Measurements from ENCODE around the gene ARID3B. TPM values are rescaled to one million over a fixed set of nuclear protein-coding genes. Genes with fewer than 3 reads are reported as not detected.

ARID3B gene
- total and polyA plus RNA-seq, 2 of the 13 experiments (the other 11 are each of a cell fraction or from before 2014, with no cell fraction given): 5.3 to 12.8 TPM

DNA sequence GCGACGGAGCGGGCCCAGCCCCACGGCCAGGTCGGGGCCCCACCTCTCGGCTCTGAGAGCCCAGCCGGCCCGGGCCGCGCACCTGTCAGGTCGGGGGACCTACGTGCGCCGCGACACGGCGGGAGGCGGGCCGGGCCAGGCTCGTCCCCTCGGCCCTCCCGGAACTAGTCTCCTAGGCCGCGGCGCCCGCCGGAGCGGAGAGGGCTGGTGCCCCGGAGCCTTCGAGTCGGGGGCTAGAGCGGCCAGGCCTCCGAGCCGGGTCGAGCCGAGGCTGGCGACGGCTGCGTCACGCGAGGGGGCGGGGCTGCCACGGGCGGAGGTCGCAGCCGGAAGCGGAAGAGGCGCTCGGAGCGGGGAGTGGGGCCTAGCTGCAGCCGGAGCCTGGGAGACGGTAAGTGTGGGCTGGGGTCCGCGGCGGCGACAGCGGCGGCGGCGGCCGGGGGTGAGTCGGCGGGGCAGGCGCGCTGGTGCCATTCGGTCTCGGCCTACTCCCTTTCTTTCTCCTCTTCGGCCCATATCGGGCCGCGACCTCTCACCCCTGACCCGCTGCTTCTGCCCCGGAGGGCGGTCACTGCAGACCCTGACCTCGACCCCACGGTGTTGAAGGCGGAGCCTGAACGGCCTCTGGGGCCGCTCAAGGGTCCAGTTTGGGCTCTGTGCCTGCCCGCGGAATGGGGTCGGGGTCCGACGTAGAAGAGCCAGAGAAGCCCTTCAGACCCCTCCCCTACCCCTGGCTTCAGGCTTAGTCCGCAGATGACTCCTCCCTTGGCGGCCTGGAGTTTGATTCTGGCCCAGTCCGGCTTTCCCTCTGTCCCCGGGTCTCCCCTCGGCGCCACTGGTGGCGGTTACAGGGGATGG, 74.7 kb downstream of the ARID3B start, which contains the start of gene CLK3 (continued):
- TF ChIP-seq ZNF280D (CRISPR knock-in tag; IDR thresholded peaks at IDR 0.05): no peak
- TF ChIP-seq, protein P1, sequence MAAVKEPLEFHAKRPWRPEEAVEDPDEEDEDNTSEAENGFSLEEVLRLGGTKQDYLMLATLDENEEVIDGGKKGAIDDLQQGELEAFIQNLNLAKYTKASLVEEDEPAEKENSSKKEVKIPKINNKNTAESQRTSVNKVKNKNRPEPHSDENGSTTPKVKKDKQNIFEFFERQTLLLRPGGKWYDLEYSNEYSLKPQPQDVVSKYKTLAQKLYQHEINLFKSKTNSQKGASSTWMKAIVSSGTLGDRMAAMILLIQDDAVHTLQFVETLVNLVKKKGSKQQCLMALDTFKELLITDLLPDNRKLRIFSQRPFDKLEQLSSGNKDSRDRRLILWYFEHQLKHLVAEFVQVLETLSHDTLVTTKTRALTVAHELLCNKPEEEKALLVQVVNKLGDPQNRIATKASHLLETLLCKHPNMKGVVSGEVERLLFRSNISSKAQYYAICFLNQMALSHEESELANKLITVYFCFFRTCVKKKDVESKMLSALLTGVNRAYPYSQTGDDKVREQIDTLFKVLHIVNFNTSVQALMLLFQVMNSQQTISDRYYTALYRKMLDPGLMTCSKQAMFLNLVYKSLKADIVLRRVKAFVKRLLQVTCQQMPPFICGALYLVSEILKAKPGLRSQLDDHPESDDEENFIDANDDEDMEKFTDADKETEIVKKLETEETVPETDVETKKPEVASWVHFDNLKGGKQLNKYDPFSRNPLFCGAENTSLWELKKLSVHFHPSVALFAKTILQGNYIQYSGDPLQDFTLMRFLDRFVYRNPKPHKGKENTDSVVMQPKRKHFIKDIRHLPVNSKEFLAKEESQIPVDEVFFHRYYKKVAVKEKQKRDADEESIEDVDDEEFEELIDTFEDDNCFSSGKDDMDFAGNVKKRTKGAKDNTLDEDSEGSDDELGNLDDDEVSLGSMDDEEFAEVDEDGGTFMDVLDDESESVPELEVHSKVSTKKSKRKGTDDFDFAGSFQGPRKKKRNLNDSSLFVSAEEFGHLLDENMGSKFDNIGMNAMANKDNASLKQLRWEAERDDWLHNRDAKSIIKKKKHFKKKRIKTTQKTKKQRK (IDR thresholded peaks at IDR 0.05; ENCODE audit: low read length): no peak
- TF ChIP-seq RNF2 (conservative IDR thresholded peaks at IDR 0.05; ENCODE audit: low read depth): 0 out of 2 replicates have a peak, but pooled peaks have one; percentile 69
- TF ChIP-seq, protein P2, sequence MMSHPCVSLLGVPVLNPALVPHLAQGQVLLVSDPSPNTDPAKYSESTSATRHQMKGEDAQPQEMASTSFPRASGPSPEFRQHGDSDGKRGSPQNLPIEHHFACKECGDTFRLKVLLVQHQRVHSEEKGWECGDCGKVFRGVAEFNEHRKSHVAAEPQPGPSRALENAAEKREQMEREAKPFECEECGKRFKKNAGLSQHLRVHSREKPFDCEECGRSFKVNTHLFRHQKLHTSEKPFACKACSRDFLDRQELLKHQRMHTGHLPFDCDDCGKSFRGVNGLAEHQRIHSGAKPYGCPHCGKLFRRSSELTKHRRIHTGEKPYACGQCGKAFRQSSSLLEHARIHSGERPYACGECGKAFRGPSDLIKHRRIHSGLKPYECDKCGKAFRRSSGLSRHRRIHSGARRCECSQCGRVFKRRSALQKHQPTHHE (CRISPR knock-in tag; IDR thresholded peaks at IDR 0.05; ENCODE audit: borderline replicate concordance): no peak
- peak; percentile 90 for TF ChIP-seq ZNF446 (CRISPR knock-in tag; IDR thresholded peaks at IDR 0.05)
- TF ChIP-seq IKZF4 (CRISPR knock-in tag; IDR thresholded peaks at IDR 0.05; ENCODE audit: borderline replicate concordance, low read depth, not compliant biosample characterization): no peak
- TF ChIP-seq PAWR (CRISPR knock-in tag; IDR thresholded peaks at IDR 0.05; ENCODE audit: borderline replicate concordance): 0 out of 2 replicates have a peak, but pooled peaks have one; percentile 74
- peak; percentile 25; the same call in 1 of the 2 replicates for TF ChIP-seq ZFP36L1 (CRISPR knock-in tag; IDR thresholded peaks at IDR 0.05)
- peak; percentile 84 for TF ChIP-seq HNRNPK (IDR thresholded peaks at IDR 0.05; ENCODE audit: low read depth, low read length, poor library complexity, severe bottlenecking)
- TF ChIP-seq TBX3 (IDR thresholded peaks at IDR 0.05; ENCODE audit: borderline replicate concordance): no peak
- TF ChIP-seq, protein P3, sequence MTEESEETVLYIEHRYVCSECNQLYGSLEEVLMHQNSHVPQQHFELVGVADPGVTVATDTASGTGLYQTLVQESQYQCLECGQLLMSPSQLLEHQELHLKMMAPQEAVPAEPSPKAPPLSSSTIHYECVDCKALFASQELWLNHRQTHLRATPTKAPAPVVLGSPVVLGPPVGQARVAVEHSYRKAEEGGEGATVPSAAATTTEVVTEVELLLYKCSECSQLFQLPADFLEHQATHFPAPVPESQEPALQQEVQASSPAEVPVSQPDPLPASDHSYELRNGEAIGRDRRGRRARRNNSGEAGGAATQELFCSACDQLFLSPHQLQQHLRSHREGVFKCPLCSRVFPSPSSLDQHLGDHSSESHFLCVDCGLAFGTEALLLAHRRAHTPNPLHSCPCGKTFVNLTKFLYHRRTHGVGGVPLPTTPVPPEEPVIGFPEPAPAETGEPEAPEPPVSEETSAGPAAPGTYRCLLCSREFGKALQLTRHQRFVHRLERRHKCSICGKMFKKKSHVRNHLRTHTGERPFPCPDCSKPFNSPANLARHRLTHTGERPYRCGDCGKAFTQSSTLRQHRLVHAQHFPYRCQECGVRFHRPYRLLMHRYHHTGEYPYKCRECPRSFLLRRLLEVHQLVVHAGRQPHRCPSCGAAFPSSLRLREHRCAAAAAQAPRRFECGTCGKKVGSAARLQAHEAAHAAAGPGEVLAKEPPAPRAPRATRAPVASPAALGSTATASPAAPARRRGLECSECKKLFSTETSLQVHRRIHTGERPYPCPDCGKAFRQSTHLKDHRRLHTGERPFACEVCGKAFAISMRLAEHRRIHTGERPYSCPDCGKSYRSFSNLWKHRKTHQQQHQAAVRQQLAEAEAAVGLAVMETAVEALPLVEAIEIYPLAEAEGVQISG (CRISPR knock-in tag; IDR thresholded peaks at IDR 0.05): peak; percentile 100
- no peak for TF ChIP-seq CENPX (CRISPR knock-in tag; IDR thresholded peaks at IDR 0.05)
- TF ChIP-seq PITX1 (CRISPR knock-in tag; IDR thresholded peaks at IDR 0.05): no peak; the same call in 1 of the 2 replicates
- TF ChIP-seq PHF20 (CRISPR knock-in tag; IDR thresholded peaks at IDR 0.05): peak; percentile 94
- TF ChIP-seq NBN (conservative IDR thresholded peaks at IDR 0.05): no peak
- TF ChIP-seq SIX4 (CRISPR knock-in tag; IDR thresholded peaks at IDR 0.05): 0 out of 2 replicates have a peak, but pooled peaks have one; percentile 31

Measured in HepG2 (cell line).